Activated CD4-positive, alpha-beta T cell treated with anti-CD3 and anti-CD28 coated beads for 36 hours (primary cell): ENCODE data around the gene GNL3L. TPM values are rescaled to one million over a fixed set of nuclear protein-coding genes. Genes with fewer than 3 reads are reported as not detected.
"Not testable (repeated sequence)": the region's sequence is repeated elsewhere in the genome, so short reads cannot be mapped to it uniquely, and the experiment has no call there.

ENCODE experiments used
- ATAC-seq: fragments of 200-7000 bp; cut with Tn5 transposase; one replicate; pipeline ENCODE4 v1.10.0; 2021; ENCODE audit warnings: mild to moderate bottlenecking, moderate library complexity
- CTCF ChIA-PET: fragments of 350-600 bp; sonication (Branson Sonifier 250); formaldehyde crosslinking; loops from one replicate; lab custom pipeline; 2021; ENCODE audit warnings: antibody characterized with exemption; lab: Charles Lee
- POLR2A ChIA-PET: fragments of 350-600 bp; sonication (Branson Sonifier 250); formaldehyde crosslinking; loops from one replicate; lab custom pipeline; 2021; ENCODE audit warnings: antibody characterized with exemption, inconsistent platforms; lab: Charles Lee
- DNase-seq: peaks from one replicate; pipeline ENCODE4 v3.0.0-alpha.2; 2020
- H3K27ac Mint-ChIP-seq: one replicate; pipeline ENCODE4 v1.8.0; 2021; ENCODE audit warnings: mixed read lengths
- H3K27me3 Mint-ChIP-seq: one replicate; pipeline ENCODE4 v1.8.0; 2021; ENCODE audit warnings: mixed read lengths
- H3K36me3 Mint-ChIP-seq: one replicate; pipeline ENCODE4 v1.8.0; 2021; ENCODE audit warnings: low read depth, mixed read lengths
- H3K4me1 Mint-ChIP-seq: one replicate; pipeline ENCODE4 v1.8.0; 2021; ENCODE audit warnings: mixed read lengths
- H3K4me3 Mint-ChIP-seq: one replicate; pipeline ENCODE4 v1.8.0; 2021; ENCODE audit warnings: mild to moderate bottlenecking, moderate library complexity, mixed read lengths
- H3K9me3 Mint-ChIP-seq: one replicate; pipeline ENCODE4 v1.8.0; 2021; ENCODE audit warnings: low read depth, mixed read lengths
- intact Hi-C, 2 experiments: fragments of 100-400 bp; cut with DNase I in 1 of 2; cut with micrococcal nuclease in 1 of 2; formaldehyde crosslinking; loops; one replicate each; pipeline versions ENCODE4 v1.14.2 to v1.15.1; 2022 to 2024; cut with DNase I, micrococcal nuclease
- total RNA-seq, 2 experiments: library from RNA; stranded (reverse); gene quantifications; one replicate each; pipeline ENCODE4 v1.2.3, GENCODE V29; 2021

GNL3L gene
- total RNA-seq, 2 experiments from 2014 or later, result 62.5 to 62.8 TPM

GRCh38 chrX:54561622-54562021, 31.6 kb downstream of the GNL3L start:
- POLR2A ChIA-PET, result no interaction called here
- CTCF ChIA-PET, result no interaction called here
- intact Hi-C loops, result no loop called here
- H3K27me3 Mint-ChIP-seq, result no peaks in the 10 kb centered on the region
- peaks cover 34% of the 10 kb centered on the region for H3K36me3 Mint-ChIP-seq
- ATAC-seq, result no peak
- DNase-seq, result no peak
- H3K4me1 Mint-ChIP-seq, result no peaks in the 10 kb centered on the region
- H3K9me3 Mint-ChIP-seq, result no peaks in the 10 kb centered on the region
- H3K4me3 Mint-ChIP-seq, result no peak overlapping the region
- H3K27ac Mint-ChIP-seq, result no peak overlapping the region

- ChIA-PET POLR2A (no interaction called here), CTCF (no interaction called here)
- DNase-seq, result no peak
- no peak overlapping the region for H3K4me3 Mint-ChIP-seq
- intact Hi-C loops, result no loop called here
- H3K27me3 Mint-ChIP-seq, result no peaks in the 10 kb centered on the region
- H3K36me3 Mint-ChIP-seq, result peaks cover 40% of the 10 kb centered on the region
- H3K27ac Mint-ChIP-seq, result no peak overlapping the region
- H3K4me1 Mint-ChIP-seq, result no peaks in the 10 kb centered on the region
- H3K9me3 Mint-ChIP-seq, result peaks cover 7% of the 10 kb centered on the region
- ATAC-seq, result no peak
Observed at GRCh38 chrX:54564936-54565335, 34.9 kb downstream of the GNL3L start.

GRCh38 chrX:54570332-54570731, 40.3 kb downstream of the GNL3L start:
- intact Hi-C loops, result no loop called here

GRCh38 chrX:54572641-54573040, 42.6 kb downstream of the GNL3L start:
- H3K9me3 Mint-ChIP-seq, intact Hi-C loops, H3K4me1 Mint-ChIP-seq, DNase-seq, H3K27me3 Mint-ChIP-seq, ATAC-seq, CTCF ChIA-PET, H3K27ac Mint-ChIP-seq, POLR2A ChIA-PET, H3K4me3 Mint-ChIP-seq: not testable (repeated sequence)
- H3K36me3 Mint-ChIP-seq, result peaks cover 41% of the 10 kb centered on the region

More at GRCh38 chrX:54570332-54570731, 40.3 kb downstream of the GNL3L start:
- Mint-ChIP-seq H3K4me1 (no peaks in the 10 kb centered on the region), H3K27me3 (no peaks in the 10 kb centered on the region), H3K36me3 (peaks cover 42% of the 10 kb centered on the region), H3K4me3 (no peak overlapping the region), H3K9me3 (peaks cover 7% of the 10 kb centered on the region), H3K27ac (no peak overlapping the region)
- CTCF ChIA-PET, result no interaction called here
- POLR2A ChIA-PET, result no interaction called here
- DNase-seq (no peak), ATAC-seq (no peak)

GRCh38 chrX:54597728-54598127, 67.7 kb downstream of the GNL3L start:
- Mint-ChIP-seq H3K27me3 (no peaks in the 10 kb centered on the region), H3K4me3 (no peak overlapping the region), H3K27ac (no peak overlapping the region), H3K9me3 (no peaks in the 10 kb centered on the region), H3K36me3 (peaks cover 9% of the 10 kb centered on the region), H3K4me1 (no peaks in the 10 kb centered on the region)
- CTCF ChIA-PET, result no interaction called here
- no peak for ATAC-seq
- DNase-seq, result no peak
- intact Hi-C loops, result no loop called here
- POLR2A ChIA-PET, result no interaction called here

- Mint-ChIP-seq H3K9me3 (no peaks in the 10 kb centered on the region), H3K4me1 (no peaks in the 10 kb centered on the region), H3K27ac (no peak overlapping the region), H3K27me3 (no peaks in the 10 kb centered on the region), H3K4me3 (no peak overlapping the region), H3K36me3 (no peaks in the 10 kb centered on the region)
- ATAC-seq, result no peak
- ChIA-PET CTCF (no interaction called here), POLR2A (no interaction called here)
- intact Hi-C loops, result no loop called here
- no peak for DNase-seq
Observed at GRCh38 chrX:54602563-54602962, 72.5 kb downstream of the GNL3L start.

Other genes with a start within 250 kb of the GNL3L start
- 1 to 10 TPM in 1 of 2 experiments, under 1 TPM in 1; 0.74 to 1.1 TPM for gene WNK3, start 172.2 kb upstream of the GNL3L start, total RNA-seq
- 10 to 100 TPM; 31.0 to 34.1 TPM for gene TSR2, start 89.8 kb upstream of the GNL3L start, total RNA-seq
- gene FGD1, start 34.0 kb upstream of the GNL3L start, total RNA-seq, result under 1 TPM; 0.18 to 0.28 TPM